Right renal cortex interstitium (tissue), 3 donors: ENCODE data around the gene DUSP7. TPM values are rescaled to one million over a fixed set of nuclear protein-coding genes. Genes with fewer than 3 reads are reported as not detected.

Source experiments
- DNase-seq, 3 donors: peaks; one replicate each; pipeline ENCODE4 v3.0.0-alpha.2; 2013; ENCODE audit warnings: low read depth in 3 of 3, low spot score in 2 of 3
- polyA plus RNA-seq, 3 donors: library from polyadenylated mRNA; unstranded; fragments of 120-200 nt; gene quantifications; one replicate each; pipeline ENCODE4 v1.2.1, GENCODE V29; 2013; ENCODE audit not compliant: insufficient read length in 3 of 3

Gene DUSP7
- polyA plus RNA-seq, 3 donors = 15.2 to 18.1 (median 15.7) TPM

DNA sequence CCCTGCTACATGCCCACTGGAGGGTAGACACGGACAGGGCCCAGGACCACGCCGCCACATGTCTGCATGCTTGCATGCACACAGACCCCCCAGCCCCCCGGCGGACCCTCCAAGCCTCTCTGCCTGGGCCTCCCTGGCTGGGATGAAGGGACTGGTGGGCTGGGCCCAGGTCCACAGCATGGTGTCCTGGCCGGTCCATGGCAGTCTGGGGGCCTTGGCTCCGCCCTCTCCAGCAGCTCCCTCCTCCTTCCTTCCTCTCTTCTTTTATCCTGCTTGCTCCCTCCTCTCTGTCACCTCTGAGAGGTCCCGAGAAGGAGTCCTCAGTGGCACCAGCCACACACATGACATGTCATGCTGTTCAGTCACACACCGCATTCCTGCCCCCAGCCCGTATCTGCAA, 24.5 kb downstream of the DUSP7 start:
- DNase-seq = no peak

DNA sequence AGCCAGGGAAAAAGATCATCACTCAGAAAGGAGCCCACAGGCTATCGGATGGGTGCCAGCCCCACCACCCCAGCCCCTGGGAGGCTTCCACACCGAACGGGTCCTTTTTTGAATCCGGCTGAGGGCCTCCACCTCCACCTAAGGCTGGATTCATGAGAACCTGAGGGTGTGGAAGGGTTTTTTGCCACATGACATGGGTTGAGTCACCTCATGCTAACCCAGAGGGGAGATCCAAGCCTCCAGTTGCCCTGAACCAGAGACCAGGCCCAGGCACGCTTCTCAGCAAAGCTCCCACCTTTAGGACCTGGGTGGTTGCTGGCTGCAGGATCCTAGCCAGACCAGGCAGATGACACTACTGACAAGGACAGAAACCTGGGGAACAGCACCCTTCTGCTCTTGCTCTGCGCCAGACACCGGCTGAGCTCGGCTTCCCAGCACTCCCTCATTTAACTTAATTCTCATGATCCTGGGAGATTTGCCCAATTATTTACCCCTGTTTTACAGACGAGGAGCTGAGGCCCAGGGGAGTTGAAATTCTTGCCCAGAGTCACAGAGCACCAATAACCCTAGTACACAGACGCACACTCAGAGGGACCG, 25.6 kb downstream of the DUSP7 start:
- DNase-seq = no peak

DNA sequence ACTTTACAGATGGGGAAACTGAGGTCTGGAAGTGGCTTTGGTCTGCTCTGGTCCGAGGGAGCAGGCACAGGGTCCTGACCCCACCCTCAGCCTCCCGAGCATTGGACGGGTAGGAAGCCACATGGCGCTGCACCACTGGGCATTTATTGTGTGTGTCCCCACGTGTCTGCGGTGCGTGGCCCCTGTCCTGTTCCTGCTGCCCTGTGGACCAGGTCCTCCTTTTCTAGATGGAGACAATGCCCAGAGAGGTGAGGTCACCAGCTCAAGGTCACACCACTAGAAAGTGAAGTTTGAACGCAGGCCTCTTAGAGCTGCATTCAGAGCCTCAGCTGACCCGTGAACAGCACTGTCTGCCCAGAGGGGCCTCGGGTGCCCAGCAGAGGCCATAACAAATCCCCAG, 26.8 kb downstream of the DUSP7 start:
- no peak for DNase-seq

DNA sequence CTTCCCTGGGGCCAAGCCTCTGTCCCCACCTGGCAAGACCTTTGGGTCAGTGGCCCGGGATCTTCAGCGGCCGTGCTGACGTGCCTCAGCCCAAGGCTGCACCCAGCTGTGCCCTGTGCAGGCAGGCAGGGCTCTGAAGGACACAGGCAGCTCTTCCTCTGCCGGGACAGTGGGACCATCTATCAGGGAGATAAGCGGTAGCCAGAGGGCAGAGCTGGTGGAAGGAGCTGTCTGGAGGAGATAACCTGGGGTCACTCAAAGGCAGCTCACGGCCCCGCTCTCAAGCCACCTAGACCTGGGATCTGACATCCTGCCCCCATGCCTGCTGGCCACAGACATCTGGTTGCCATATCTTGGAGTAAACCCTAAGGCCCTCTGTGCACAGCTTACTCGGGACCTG, 27.3 kb downstream of the DUSP7 start:
- DNase-seq = no peak

DNA sequence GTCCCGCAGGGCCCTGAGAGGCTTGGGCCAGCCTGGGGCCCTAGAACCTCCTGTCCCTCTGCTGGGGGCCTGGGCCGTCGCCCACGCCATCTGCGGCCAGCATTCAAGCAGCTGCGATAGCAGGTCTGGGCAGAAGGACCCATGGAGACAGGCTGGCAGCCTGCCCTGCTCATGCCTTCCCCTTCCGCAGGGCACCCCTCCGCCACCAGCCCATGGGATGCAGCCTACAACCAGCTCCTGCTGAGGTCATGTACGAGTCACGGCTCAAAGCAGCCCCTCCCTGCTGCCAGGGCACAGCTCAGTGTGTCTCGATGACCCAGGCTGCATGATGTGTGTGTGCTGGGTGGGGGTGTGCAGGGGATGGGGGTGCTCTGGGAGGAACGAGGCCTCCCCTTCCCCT, 27.8 kb downstream of the DUSP7 start:
- no peak for DNase-seq

DNA sequence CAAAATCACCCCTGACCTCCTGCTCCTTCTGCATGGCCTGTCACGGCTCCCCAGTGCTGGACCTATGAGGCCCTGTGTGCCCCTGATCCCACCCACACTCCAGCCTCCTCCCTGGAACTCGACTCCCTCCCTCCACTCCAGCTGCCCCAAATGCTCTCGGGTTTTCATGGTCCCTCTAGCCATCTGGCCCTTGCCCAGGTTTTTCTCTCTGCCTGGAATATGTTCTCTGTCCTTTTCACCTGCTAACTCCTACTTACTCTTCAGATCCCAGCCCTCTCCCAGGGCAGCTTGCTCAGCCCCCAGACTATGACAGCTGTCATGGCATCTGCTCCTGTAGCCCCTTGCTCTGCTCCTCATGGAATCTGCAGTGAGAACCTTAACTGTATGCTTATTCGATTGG, 30.3 kb downstream of the DUSP7 start:
- no peak for DNase-seq

DNA sequence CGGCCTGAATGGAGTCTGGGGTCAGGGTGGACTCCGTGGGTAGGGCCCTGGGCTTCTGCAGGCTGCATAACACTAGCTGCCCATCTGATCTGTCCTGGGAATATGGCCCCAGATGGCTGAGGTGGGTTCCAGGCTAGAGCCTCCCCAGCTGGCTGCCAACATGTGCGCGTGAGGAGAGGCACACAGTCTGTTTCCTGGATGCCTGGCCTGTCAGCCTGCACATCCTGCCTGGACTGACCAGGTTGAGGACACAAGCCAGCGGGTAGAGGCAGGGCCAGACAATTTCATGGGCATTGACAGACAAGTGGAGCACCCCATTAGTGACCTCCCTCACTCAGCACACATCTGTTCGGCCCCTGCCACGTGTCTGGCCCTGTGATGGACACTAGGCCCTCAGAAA, 30.9 kb downstream of the DUSP7 start:
- no peak for DNase-seq

DNA sequence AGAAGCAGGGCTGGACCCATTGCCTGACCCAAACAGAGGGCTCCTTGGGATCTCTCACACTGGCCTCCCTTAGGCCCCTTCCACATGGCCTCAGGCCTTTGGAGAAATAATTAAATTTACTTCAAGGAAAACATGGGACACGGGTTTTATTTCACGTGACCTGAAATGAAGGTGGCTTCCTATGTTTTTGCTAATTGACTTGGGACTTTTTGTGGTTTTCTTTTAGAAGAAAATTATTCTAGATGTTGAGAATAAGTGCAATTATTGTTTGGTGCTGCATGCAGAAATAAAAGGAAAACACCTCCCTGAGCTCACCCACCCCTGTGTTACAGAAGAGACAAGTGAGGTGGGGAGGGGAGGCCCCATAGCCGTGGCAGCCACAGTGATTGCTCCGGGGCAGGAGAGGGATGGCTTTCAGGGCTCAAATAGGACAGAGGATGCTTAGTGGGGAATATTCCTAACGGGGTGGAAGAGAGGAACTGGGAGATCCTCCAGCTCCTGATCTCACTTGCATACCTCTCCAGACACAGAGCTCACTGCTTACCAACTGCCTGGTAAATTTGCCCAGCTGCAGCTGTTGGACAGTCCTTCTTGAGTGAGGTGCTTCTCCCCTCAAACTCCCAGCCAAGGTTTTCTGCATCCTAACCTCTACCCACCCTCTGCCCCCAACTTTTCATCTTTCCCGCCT, 31.5 kb downstream of the DUSP7 start:
- DNase-seq = no peak

DNA sequence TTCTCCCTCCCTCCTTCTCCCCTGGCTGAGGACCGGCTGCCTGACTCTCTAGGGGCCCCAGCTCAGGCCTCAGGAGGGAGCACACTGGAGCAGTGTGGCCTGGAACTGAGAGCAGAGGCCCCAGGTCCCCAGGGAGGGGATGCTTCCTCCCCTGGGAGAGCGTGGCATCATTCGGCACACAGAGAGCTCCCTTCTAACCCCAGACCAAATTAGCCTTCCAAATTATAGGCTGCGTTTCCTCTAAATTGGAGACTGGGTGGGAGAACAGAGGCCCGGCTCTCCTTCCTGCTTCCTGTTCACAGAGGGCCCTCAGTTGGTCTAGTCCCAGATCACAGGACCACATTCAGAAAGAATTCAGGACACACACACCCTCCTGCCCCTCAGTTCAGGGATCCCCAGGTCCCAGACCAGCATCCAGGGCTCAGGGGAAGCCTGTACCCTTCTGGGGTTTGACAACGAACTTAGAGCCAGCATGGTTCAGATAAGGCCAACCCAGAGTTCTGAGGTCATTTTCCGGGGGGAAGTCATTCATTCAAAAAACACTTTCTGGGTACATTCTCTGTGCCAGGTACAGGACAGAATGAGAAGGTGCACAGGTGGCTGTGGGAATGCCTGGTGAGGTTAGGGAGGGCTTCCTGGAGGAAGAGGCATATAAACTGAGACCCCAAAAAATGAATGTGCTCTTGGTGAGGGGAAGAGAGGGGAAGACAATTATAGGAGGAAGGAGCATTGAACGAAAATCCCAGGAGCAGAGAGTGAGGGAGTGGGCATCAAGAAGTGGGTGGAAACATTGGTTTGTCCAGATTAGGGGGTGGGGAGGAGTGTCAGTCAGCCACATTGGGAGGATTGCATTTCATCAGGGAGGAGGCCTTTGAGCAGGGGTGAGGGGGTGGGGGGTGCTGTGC, 32.3 kb downstream of the DUSP7 start:
- DNase-seq = no peak

DNA sequence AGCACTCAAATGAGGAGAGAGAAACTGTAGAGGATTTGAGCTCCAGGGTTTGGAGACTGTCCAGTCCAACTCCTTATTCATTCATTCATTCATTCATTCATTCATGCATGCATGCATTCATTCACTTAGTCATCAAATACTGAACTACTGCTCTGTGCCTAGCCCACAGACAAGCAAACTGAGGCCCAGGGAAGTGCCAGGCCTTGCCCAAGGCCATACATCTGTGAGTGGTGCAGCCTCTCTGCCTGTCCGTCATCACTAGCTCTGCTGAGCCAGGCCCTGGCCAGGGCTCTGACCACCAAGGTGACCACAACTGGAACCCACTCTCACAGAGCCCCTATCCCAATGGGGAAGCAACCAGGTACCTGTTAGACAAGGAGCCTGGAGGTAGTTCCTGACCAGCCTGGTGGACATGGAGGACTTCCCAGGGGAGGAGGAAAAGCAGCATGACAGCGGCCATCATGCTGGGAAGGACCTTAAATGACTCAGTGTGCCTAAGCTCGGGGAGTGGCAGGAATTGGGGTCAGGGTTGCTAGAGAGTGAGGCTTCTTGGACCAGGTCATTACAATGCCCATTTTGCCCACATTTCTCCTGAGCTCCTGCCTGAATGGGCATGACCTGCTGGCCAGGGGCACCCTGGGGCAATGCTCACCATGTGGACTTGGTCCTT, 33.1 kb downstream of the DUSP7 start:
- DNase-seq = no peak

DNA sequence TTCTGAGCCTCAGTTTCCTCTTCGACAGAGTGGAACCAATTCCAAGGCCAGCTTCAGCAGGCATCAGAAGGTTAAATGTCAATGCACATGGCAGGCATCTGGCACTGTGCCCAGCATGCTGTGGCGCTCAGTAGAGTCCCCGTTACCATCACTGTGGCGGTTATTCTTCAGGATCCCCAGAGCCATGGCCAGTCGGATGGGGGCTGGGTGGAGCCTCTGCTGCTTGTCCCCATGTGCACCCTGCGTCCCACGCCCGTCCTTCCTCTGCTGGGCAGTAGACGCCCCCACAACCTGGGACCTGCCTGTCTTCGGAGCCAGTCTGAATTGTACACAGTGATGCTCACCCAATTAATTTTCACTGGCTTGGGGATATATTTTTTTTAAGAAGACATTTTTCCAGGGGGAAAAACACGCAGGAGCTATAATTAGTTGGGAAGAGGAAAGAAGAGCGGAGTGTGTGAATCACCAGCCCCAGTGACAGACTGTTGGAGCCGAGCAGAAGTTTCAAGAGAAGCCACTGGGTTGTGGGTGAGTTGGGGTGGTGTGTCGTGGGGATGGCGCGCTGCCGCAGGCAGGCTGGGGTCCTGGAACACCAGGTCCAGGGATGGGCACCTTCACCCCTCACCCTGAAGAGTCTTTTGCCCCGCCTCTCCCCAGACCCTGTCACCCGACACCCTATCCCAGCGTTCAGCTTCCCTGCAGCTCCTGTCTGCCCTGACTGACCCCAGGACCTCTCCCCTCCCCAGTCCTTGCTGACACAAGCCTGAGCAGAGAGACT, 33.9 kb downstream of the DUSP7 start:
- DNase-seq = no peak

DNA sequence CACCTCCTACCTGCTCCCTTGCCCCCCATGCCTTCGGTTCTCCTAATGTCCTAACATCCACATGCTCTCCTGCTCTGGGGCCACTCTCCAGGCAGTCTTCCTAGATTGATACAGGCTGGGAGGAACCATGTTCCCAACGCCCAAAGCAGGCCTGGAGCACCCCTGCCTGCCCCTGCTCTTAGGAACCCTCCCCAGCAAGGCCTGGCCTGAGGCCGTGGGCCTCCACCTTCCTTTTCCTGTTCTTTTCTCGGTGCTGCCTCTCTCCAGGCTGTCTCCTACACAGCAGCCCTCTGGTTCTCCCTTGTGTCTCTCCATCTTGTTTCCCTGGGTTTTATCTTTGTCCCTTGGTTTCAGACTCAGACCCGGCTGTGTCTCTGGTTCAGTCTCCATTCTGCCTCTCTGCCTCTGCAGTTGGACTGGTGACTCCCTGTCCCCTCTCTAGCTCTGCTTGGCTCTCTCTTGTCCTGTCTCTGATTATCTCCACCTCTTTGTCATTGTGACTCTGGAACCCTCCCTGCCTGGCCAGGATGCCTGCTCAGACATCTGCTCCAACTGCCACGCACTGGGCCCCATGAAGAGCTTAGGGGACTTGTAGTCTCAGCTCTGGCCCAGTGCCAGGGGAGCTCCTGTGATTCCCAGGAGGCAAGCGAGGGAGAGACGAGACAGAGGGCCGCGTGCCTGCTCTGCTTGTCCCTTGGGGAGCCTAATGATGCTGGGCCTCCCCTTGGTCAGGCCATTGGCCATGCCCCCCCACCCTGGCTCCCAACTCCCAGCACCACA, 34.7 kb downstream of the DUSP7 start:
- DNase-seq = no peak

DNA sequence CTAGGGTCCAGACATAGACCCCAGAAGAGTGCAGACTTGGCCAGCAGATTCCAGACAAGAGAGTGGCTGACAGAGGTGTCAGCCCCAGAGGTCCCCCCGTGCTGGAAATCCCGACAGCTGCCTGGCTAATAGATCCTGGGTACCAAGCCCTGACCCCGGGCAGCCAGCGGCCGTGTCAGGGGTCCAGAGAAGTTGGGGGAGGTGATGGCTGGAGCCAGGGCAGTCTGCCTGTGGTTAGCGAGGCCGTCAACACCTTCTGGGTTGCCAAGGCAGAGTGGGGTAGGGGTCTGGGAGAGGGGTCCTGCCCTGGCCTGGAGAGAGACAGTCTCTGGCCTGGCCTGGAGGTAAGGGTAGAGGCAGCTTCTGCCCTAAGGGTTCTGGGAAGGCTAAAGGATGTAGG, 35.6 kb downstream of the DUSP7 start:
- DNase-seq = no peak

DNA sequence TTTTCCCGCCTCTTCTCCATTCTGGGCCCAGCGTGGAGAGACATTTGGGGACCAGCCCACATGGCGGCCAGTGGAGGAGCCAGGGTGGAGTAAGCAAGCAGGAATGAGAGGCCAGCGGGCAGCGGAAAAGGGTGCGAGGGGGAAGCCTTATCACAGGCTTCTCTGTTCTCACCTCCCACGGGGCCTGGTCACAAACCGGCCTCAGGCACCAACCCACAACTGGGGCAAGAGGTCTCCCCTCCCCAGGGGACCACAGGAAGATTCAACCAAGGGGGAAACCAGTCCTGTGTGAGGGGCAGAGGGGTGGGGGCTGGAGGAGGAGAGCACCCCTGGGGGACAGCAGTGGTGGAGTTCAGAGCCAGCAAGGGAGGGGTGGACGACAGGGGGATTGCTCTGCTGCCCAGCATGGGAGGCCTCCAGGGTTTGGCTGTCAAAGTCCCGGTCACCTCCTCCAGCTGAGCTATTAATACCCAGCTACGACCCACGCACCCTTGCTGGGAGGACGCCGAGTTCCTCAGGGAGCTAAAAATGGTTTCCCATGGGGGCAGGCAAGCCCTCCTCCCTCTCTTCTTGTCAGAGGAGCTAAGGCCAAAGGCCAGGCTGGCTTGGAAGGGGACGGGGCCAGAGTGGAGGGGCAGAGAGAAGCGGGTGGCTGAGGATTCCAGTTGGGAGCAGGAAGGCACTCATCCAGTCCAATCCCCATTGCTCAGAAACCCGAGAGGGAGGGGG, 36.9 kb downstream of the DUSP7 start:
- DNase-seq = no peak

DNA sequence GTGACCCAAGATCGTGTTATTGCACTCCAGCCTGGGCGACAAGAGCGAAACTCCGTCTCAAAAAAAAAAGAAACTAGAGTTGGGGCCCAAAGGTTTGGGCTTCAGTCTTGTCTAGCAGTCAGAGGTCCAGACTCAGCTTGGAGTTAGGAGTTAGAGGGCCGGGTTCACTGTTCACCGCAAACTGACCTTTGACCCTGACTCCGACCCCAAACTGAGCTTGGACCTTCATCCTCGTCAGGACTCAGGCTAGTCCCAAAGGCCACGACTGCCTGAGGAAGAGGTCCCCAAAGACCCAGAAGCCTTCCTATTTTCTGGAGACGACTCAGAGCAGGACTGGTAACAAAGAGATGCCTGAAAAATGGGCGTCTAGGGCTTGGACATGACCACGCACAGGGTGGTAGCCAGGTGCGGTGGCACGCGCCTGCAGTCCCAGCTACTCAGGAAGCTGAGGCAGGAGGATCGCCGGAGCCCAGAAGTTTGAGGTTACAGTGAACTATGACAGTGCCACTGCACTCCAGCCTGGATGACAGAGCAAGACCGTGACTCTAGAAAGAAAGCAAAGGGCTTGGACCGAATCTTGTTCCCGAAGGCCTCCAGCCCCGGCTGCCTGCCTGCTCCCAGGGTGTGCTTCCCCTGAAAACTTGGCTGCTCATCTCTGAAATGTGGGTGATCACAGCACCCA, 37.9 kb downstream of the DUSP7 start:
- DNase-seq = no peak

DNA sequence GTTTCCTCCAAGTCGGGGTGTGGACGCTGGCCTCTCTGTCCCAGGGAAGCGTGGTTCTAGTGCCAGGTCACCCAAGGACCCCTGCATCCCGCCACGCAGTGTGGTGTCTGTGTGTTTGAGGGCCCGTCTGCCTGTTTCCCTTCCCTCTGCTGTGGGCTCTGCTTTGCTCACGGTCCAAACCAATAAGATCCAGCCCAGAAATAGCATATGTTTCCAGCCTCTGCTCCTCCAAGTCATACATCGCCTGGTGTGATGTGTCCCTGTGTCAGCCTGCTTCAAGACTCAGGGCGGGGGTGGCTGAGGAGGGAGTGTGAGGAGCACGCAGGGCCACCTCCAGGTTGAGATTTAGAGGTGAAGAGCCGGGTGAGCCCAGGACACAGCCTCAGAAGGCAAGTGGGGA, 38.8 kb downstream of the DUSP7 start:
- DNase-seq = no peak

DNA sequence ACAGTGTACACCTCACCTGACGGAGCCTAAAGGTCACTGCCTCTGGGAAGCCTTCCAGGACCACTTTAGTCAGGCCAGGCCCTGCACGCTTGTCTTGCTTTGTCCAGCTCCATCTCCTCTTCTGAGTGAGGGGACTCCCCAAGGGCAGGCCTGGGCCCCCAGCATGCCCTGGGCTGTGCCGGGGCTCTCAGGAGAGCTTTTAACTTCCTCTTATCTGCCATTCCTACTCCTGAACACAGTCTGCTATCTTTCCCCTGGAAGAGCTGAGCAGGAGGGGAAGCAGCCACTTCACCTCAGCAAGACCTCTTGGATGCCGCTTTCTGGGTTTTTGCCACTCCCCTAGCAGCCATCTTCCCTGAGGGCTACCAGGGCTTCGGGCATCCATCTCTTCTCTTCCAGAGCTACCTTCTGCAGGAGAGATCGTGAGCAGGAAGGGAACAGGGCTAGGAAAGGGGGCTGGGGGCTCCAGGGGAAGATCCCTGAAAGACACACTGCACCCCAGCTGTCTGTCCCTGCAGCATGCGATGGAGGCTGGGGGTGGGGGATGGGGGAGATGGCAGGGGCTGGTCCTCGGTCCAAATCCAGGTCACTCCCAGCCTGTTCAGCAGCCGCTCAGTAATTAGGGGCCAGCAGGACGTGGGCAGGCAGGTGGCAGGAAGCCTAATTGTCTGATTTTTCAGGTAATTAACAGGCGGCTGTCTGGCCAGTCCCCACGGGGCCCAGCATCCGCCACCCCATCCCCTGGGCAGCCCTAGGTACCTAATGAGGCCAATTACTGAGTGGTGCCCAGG, 40.7 kb downstream of the DUSP7 start:
- DNase-seq = no peak

DNA sequence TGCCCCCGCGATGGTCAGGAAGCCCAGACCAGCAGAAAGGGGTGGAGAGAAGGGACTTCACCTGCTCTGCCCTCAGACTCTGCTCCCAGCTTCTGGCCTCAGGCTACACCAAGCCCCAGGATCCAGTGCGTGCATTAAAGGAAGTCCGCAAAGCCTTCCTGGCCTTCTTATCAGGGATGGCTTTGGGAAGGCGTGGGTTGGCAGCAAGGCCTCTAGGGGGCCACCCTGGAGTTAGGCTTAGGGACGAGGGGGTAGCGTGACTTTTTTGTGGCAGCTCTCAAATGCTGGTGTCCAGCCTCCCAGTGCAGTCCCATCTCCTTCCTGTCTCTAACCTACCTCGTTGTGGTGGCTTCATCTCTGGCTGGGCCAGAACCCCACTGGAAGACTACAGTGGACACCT, 41.8 kb downstream of the DUSP7 start:
- no peak for DNase-seq
